Upper lobe of left lung (tissue), 4 donors: ENCODE results near the gene ASB2.

ENCODE experiments used
- EP300 ChIP-seq, 4 donors: sonication (generic); formaldehyde crosslinking; IDR thresholded peaks; one replicate each; pipeline ENCODE4 v1.5.1; 2017; ENCODE audit warnings: antibody characterized with exemption in 4 of 4, control low read depth in 2 of 4
- TF ChIP-seq, protein P1 (sequence below), 6 experiments: fragments of 450-650 bp in 4 of 6; fragments of 200-600 bp in 2 of 6; sonication (generic) in 2 of 6; IDR thresholded peaks; one replicate each; pipeline ENCODE4 v1.5.1; 2016 to 2019; ENCODE audit warnings: antibody characterized with exemption in 6 of 6

DNA sequence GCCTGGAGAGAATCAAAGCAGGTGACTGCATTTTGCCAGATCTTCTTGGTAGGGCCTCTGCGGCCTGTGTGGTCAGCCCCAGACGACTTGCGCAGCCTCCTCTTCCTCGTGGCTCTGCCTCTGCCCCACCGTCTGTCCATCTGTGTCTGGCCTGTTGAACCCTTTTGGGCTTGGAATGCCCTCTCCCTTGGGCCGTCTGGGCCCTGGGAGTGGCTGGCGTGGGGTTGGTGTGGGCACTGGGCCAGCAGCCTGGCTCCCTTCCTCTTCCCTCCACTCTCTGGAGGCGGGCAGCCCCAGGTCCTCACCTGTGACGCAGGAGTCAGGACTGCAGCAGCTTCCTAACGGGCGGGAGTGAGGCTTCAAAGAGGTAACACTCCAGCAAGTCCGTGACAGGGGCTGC lies 11.0 kb upstream of the ASB2 start:
- TF ChIP-seq, protein P1, sequence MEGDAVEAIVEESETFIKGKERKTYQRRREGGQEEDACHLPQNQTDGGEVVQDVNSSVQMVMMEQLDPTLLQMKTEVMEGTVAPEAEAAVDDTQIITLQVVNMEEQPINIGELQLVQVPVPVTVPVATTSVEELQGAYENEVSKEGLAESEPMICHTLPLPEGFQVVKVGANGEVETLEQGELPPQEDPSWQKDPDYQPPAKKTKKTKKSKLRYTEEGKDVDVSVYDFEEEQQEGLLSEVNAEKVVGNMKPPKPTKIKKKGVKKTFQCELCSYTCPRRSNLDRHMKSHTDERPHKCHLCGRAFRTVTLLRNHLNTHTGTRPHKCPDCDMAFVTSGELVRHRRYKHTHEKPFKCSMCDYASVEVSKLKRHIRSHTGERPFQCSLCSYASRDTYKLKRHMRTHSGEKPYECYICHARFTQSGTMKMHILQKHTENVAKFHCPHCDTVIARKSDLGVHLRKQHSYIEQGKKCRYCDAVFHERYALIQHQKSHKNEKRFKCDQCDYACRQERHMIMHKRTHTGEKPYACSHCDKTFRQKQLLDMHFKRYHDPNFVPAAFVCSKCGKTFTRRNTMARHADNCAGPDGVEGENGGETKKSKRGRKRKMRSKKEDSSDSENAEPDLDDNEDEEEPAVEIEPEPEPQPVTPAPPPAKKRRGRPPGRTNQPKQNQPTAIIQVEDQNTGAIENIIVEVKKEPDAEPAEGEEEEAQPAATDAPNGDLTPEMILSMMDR (IDR thresholded peaks at IDR 0.05), result no peak
- no peak for TF ChIP-seq EP300 (IDR thresholded peaks at IDR 0.05)
